ENCODE measurements around the gene P2RY6. TPM values are rescaled to one million over a fixed set of nuclear protein-coding genes. Genes with fewer than 3 reads are reported as not detected.
A peak's percentile ranks its signal among the peaks of the same experiment; 100 is the strongest.

P2RY6 gene
- total RNA-seq, 5 donors from 2014 or later (not counting 1 experiment from before 2014, with no cell fraction given) = 1.4 TPM; not detected in 4

GRCh38 chr11:73260127-73260457 lies 12.0 kb upstream of the P2RY6 start:
- POLR2A ChIA-PET = interaction anchor here in 1 of 2 donors (0.7 kb wide), 1 partner anchor 490 kb away, joined by 4 read pairs; no protein-coding TSS in a partner anchor
- no peak overlapping the region for H3K4me3 ChIP-seq (ENCODE audit: control insufficient read depth in 1 of 2, extremely low read depth in 1 of 2, low read length in 1 of 2)
- CTCF ChIA-PET = no interaction called here
- H3K36me3 ChIP-seq (ENCODE audit: control insufficient read depth in 2 of 2, extremely low read depth in 1 of 2, insufficient read depth in 1 of 2, low read length in 1 of 2) = no peaks in the 10 kb centered on the region
- Mint-ChIP-seq H3K27ac (no peak overlapping the region), H3K36me3 (no peaks in the 10 kb centered on the region), H3K4me1 (peaks cover 0 to 2% (median 0%) of the 10 kb centered on the region in 3 donors), H3K27me3 (peaks cover 17 to 30% of the 10 kb centered on the region in 2 donors), H3K9me3 (no peaks in the 10 kb centered on the region), H3K4me3 (no peak overlapping the region)
- DNase-seq (no peak), ATAC-seq (replicated peaks in 1 of 4) (no peak)
- no peak overlapping the region for H3K27ac ChIP-seq (ENCODE audit: low read length)
- peaks cover 0 to 32% of the 10 kb centered on the region in 2 experiments for H3K27me3 ChIP-seq (replicated peaks in 1 of 2; ENCODE audit: control insufficient read depth in 2 of 2, extremely low read depth in 1 of 2, insufficient read depth in 2 of 2, low read length in 1 of 2)
- H3K9me3 ChIP-seq = no peaks in the 10 kb centered on the region
- H3K4me1 ChIP-seq (ENCODE audit: control insufficient read depth in 1 of 2, extremely low read depth in 1 of 2, insufficient read depth in 2 of 2, low read length in 2 of 2) = no peaks in the 10 kb centered on the region

GRCh38 chr11:73262851-73263495 lies 9.2 kb upstream of the P2RY6 start:
- POLR2A ChIA-PET = interaction anchor here in 1 of 2 donors (0.7 kb wide), 1 partner anchor 384 kb away, joined by 3 read pairs; no protein-coding TSS in a partner anchor
- DNase-seq = peak in 1 of 35 experiments; percentile 13

GRCh38 chr11:73263640-73264039 lies 8.5 kb upstream of the P2RY6 start:
- no peaks in the 10 kb centered on the region for H3K9me3 Mint-ChIP-seq
- no peak overlapping the region for H3K27ac Mint-ChIP-seq
- H3K4me3 ChIP-seq (ENCODE audit: control insufficient read depth in 1 of 2, extremely low read depth in 1 of 2, low read length in 1 of 2) = no peak overlapping the region
- peaks cover 0 to 2% (median 0%) of the 10 kb centered on the region in 3 donors for H3K4me1 Mint-ChIP-seq
- peaks cover 30 to 42% of the 10 kb centered on the region in 2 donors for H3K27me3 Mint-ChIP-seq
- H3K4me1 ChIP-seq (ENCODE audit: control insufficient read depth in 1 of 2, extremely low read depth in 1 of 2, insufficient read depth in 2 of 2, low read length in 2 of 2) = no peaks in the 10 kb centered on the region
- CTCF ChIA-PET = no interaction called here
- no peak overlapping the region for H3K4me3 Mint-ChIP-seq
- peaks cover 0 to 52% of the 10 kb centered on the region in 2 experiments for H3K27me3 ChIP-seq (replicated peaks in 1 of 2; ENCODE audit: control insufficient read depth in 2 of 2, extremely low read depth in 1 of 2, insufficient read depth in 2 of 2, low read length in 1 of 2)
- H3K9me3 ChIP-seq = no peaks in the 10 kb centered on the region
- POLR2A ChIA-PET = no interaction called here
- no peak for ATAC-seq (replicated peaks in 1 of 4)
- DNase-seq = peak in 1 of 35 experiments; percentile 3
- no peaks in the 10 kb centered on the region for H3K36me3 ChIP-seq (ENCODE audit: control insufficient read depth in 2 of 2, extremely low read depth in 1 of 2, insufficient read depth in 1 of 2, low read length in 1 of 2)
- H3K36me3 Mint-ChIP-seq = no peaks in the 10 kb centered on the region
- WGBS (ENCODE audit: insufficient coverage) = 80% methylated on average over 1 of the region's 2 CpGs
- H3K27ac ChIP-seq (ENCODE audit: low read length) = no peak overlapping the region

More at GRCh38 chr11:73262851-73263495, 9.2 kb upstream of the P2RY6 start:
- Histone ChIP-seq H3K27me3 (replicated peaks in 1 of 2; ENCODE audit: control insufficient read depth in 2 of 2, extremely low read depth in 1 of 2, insufficient read depth in 2 of 2, low read length in 1 of 2) (peaks cover 0 to 55% of the 10 kb centered on the region in 2 experiments), H3K27ac (ENCODE audit: low read length) (no peak overlapping the region), H3K4me3 (ENCODE audit: control insufficient read depth in 1 of 2, extremely low read depth in 1 of 2, low read length in 1 of 2) (no peak overlapping the region), H3K9me3 (no peaks in the 10 kb centered on the region), H3K36me3 (ENCODE audit: control insufficient read depth in 2 of 2, extremely low read depth in 1 of 2, insufficient read depth in 1 of 2, low read length in 1 of 2) (no peaks in the 10 kb centered on the region), H3K4me1 (ENCODE audit: control insufficient read depth in 1 of 2, extremely low read depth in 1 of 2, insufficient read depth in 2 of 2, low read length in 2 of 2) (no peaks in the 10 kb centered on the region)
- Mint-ChIP-seq H3K36me3 (no peaks in the 10 kb centered on the region), H3K27me3 (peaks cover 30 to 42% of the 10 kb centered on the region in 2 donors), H3K4me1 (peaks cover 0 to 2% (median 0%) of the 10 kb centered on the region in 3 donors), H3K4me3 (no peak overlapping the region), H3K9me3 (no peaks in the 10 kb centered on the region), H3K27ac (no peak overlapping the region)
- ATAC-seq (replicated peaks in 1 of 4) = no peak
- 78% methylated on average over 2 of the region's 5 CpGs for WGBS (ENCODE audit: insufficient coverage)
- CTCF ChIA-PET = no interaction called here

- H3K27ac Mint-ChIP-seq = no peak overlapping the region
- no peaks in the 10 kb centered on the region for H3K36me3 Mint-ChIP-seq
- ChIA-PET CTCF (no interaction called here), POLR2A (no interaction called here)
- no peak overlapping the region for H3K4me3 Mint-ChIP-seq
- peaks cover 30 to 42% of the 10 kb centered on the region in 2 donors for H3K27me3 Mint-ChIP-seq
- Histone ChIP-seq H3K9me3 (no peaks in the 10 kb centered on the region), H3K36me3 (ENCODE audit: control insufficient read depth in 2 of 2, extremely low read depth in 1 of 2, insufficient read depth in 1 of 2, low read length in 1 of 2) (no peaks in the 10 kb centered on the region), H3K27ac (ENCODE audit: low read length) (no peak overlapping the region), H3K27me3 (replicated peaks in 1 of 2; ENCODE audit: control insufficient read depth in 2 of 2, extremely low read depth in 1 of 2, insufficient read depth in 2 of 2, low read length in 1 of 2) (peaks cover 0 to 61% of the 10 kb centered on the region in 2 experiments), H3K4me3 (ENCODE audit: control insufficient read depth in 1 of 2, extremely low read depth in 1 of 2, low read length in 1 of 2) (no peak overlapping the region), H3K4me1 (ENCODE audit: control insufficient read depth in 1 of 2, extremely low read depth in 1 of 2, insufficient read depth in 2 of 2, low read length in 2 of 2) (no peaks in the 10 kb centered on the region)
- 41% methylated on average over 3 of the region's 4 CpGs for WGBS (ENCODE audit: insufficient coverage)
- ATAC-seq (replicated peaks in 1 of 4) (no peak), DNase-seq (peak in 1 of 35 experiments; percentile 8)
- H3K9me3 Mint-ChIP-seq = no peaks in the 10 kb centered on the region
- H3K4me1 Mint-ChIP-seq = peaks cover 0 to 2% (median 0%) of the 10 kb centered on the region in 3 donors
These were observed 6.8 kb upstream of the P2RY6 start for GRCh38 chr11:73265278-73265810.

- peak in 1 of 35 experiments; percentile 19 for DNase-seq
- no peaks in the 10 kb centered on the region for H3K36me3 Mint-ChIP-seq
- no peak overlapping the region for H3K27ac Mint-ChIP-seq
- Histone ChIP-seq H3K27ac (ENCODE audit: low read length) (no peak overlapping the region), H3K4me1 (ENCODE audit: control insufficient read depth in 1 of 2, extremely low read depth in 1 of 2, insufficient read depth in 2 of 2, low read length in 2 of 2) (no peaks in the 10 kb centered on the region), H3K27me3 (replicated peaks in 1 of 2; ENCODE audit: control insufficient read depth in 2 of 2, extremely low read depth in 1 of 2, insufficient read depth in 2 of 2, low read length in 1 of 2) (peaks cover 0 to 63% of the 10 kb centered on the region in 2 experiments), H3K36me3 (ENCODE audit: control insufficient read depth in 2 of 2, extremely low read depth in 1 of 2, insufficient read depth in 1 of 2, low read length in 1 of 2) (no peaks in the 10 kb centered on the region), H3K4me3 (ENCODE audit: control insufficient read depth in 1 of 2, extremely low read depth in 1 of 2, low read length in 1 of 2) (no peak overlapping the region), H3K9me3 (no peaks in the 10 kb centered on the region)
- no peaks in the 10 kb centered on the region for H3K9me3 Mint-ChIP-seq
- peaks cover 0 to 2% (median 0%) of the 10 kb centered on the region in 3 donors for H3K4me1 Mint-ChIP-seq
- ChIA-PET CTCF (no interaction called here), POLR2A (no interaction called here)
- peaks cover 30 to 42% of the 10 kb centered on the region in 2 donors for H3K27me3 Mint-ChIP-seq
- H3K4me3 Mint-ChIP-seq = no peak overlapping the region
- 73% methylated on average over 3 of the region's 3 CpGs for WGBS (ENCODE audit: insufficient coverage)
- no peak for ATAC-seq (replicated peaks in 1 of 4)
These were observed 6.1 kb upstream of the P2RY6 start for GRCh38 chr11:73265853-73266645.

GRCh38 chr11:73266646-73267020 lies 5.5 kb upstream of the P2RY6 start:
- 17% methylated on average over 1 of the region's 4 CpGs for WGBS (ENCODE audit: insufficient coverage)
- Histone ChIP-seq H3K27ac (ENCODE audit: low read length) (no peak overlapping the region), H3K36me3 (ENCODE audit: control insufficient read depth in 2 of 2, extremely low read depth in 1 of 2, insufficient read depth in 1 of 2, low read length in 1 of 2) (no peaks in the 10 kb centered on the region), H3K27me3 (replicated peaks in 1 of 2; ENCODE audit: control insufficient read depth in 2 of 2, extremely low read depth in 1 of 2, insufficient read depth in 2 of 2, low read length in 1 of 2) (peaks cover 0 to 63% of the 10 kb centered on the region in 2 experiments), H3K4me3 (ENCODE audit: control insufficient read depth in 1 of 2, extremely low read depth in 1 of 2, low read length in 1 of 2) (no peak overlapping the region), H3K9me3 (no peaks in the 10 kb centered on the region), H3K4me1 (ENCODE audit: control insufficient read depth in 1 of 2, extremely low read depth in 1 of 2, insufficient read depth in 2 of 2, low read length in 2 of 2) (no peaks in the 10 kb centered on the region)
- CTCF ChIA-PET = no interaction called here
- POLR2A ChIA-PET = no interaction called here
- ATAC-seq (replicated peaks in 1 of 4) (no peak), DNase-seq (peak in 1 of 35 experiments; percentile 11)
- Mint-ChIP-seq H3K4me1 (peaks cover 0 to 2% (median 0%) of the 10 kb centered on the region in 3 donors), H3K9me3 (no peaks in the 10 kb centered on the region), H3K36me3 (no peaks in the 10 kb centered on the region), H3K27ac (no peak overlapping the region), H3K27me3 (peaks cover 30 to 42% of the 10 kb centered on the region in 2 donors), H3K4me3 (no peak overlapping the region)

All from T-cell (primary cell).